ENCODE results near the gene RGSL1. TPM values are rescaled to one million over a fixed set of nuclear protein-coding genes. Genes with fewer than 3 reads are reported as not detected.

Gene RGSL1
- total RNA-seq, 1 donor: not detected

GRCh38 chr1:182493063-182493462, 43.1 kb downstream of the RGSL1 start:
- Histone ChIP-seq H3K4me1 (ENCODE audit: insufficient read depth, low read length) (no peaks in the 10 kb centered on the region), H3K79me2 (ENCODE audit: insufficient read depth, low read length) (no peaks in the 10 kb centered on the region), H4K20me1 (ENCODE audit: insufficient read depth, low read length) (no peaks in the 10 kb centered on the region), H3K4me2 (ENCODE audit: insufficient read depth, low read length) (no peak overlapping the region), H3K27ac (ENCODE audit: low read depth, low read length) (no peak overlapping the region), H3K36me3 (ENCODE audit: insufficient read depth, low read length) (no peaks in the 10 kb centered on the region), H3K27me3 (ENCODE audit: insufficient read depth, low read length) (no peaks in the 10 kb centered on the region), H2AFZ (ENCODE audit: low read length) (no peak overlapping the region), H3K4me3 (ENCODE audit: insufficient read depth, low read length) (no peak overlapping the region), H3K9me3 (ENCODE audit: low read depth, low read length) (no peaks in the 10 kb centered on the region)
- DNase-seq (ENCODE audit: insufficient read length, low spot score, missing footprints): no peak
- no peak for TF ChIP-seq CTCF (IDR thresholded peaks at IDR 0.05; ENCODE audit: extremely low read depth, low read depth, low read length)

- no peak for TF ChIP-seq CTCF (IDR thresholded peaks at IDR 0.05; ENCODE audit: extremely low read depth, low read depth, low read length)
- Histone ChIP-seq H3K79me2 (ENCODE audit: insufficient read depth, low read length) (no peaks in the 10 kb centered on the region), H2AFZ (ENCODE audit: low read length) (no peak overlapping the region), H3K36me3 (ENCODE audit: insufficient read depth, low read length) (no peaks in the 10 kb centered on the region), H3K4me1 (ENCODE audit: insufficient read depth, low read length) (no peaks in the 10 kb centered on the region), H3K27ac (ENCODE audit: low read depth, low read length) (no peak overlapping the region), H3K27me3 (ENCODE audit: insufficient read depth, low read length) (no peaks in the 10 kb centered on the region), H4K20me1 (ENCODE audit: insufficient read depth, low read length) (no peaks in the 10 kb centered on the region), H3K9me3 (ENCODE audit: low read depth, low read length) (no peaks in the 10 kb centered on the region), H3K4me2 (ENCODE audit: insufficient read depth, low read length) (no peak overlapping the region), H3K4me3 (ENCODE audit: insufficient read depth, low read length) (no peak overlapping the region)
- no peak for DNase-seq (ENCODE audit: insufficient read length, low spot score, missing footprints)
Observed at GRCh38 chr1:182495002-182495401, 45.1 kb downstream of the RGSL1 start.

DNA sequence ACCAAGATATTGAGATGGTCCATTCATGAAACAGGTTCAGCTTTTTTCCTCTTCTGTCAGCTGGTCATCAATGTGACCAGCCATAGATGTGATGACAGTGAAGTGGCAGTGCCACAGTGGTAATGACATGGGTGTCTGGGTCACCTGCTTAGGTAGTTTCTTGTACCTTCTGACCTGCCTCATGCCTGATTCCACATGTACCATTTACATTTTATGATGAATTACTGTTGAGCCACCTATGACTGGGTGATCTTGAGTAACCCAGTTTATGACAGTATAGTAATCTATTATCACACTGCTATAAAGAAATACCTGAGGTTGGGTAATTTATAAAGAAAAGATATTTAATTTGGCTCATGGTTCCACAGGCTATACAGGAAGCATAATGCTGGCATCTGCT, 45.7 kb downstream of the RGSL1 start:
- Histone ChIP-seq H3K4me2 (ENCODE audit: insufficient read depth, low read length) (no peak overlapping the region), H3K4me3 (ENCODE audit: insufficient read depth, low read length) (no peak overlapping the region), H4K20me1 (ENCODE audit: insufficient read depth, low read length) (no peaks in the 10 kb centered on the region), H3K27ac (ENCODE audit: low read depth, low read length) (no peak overlapping the region), H3K79me2 (ENCODE audit: insufficient read depth, low read length) (no peaks in the 10 kb centered on the region), H3K27me3 (ENCODE audit: insufficient read depth, low read length) (no peaks in the 10 kb centered on the region), H3K4me1 (ENCODE audit: insufficient read depth, low read length) (no peaks in the 10 kb centered on the region), H3K36me3 (ENCODE audit: insufficient read depth, low read length) (no peaks in the 10 kb centered on the region), H2AFZ (ENCODE audit: low read length) (no peak overlapping the region), H3K9me3 (ENCODE audit: low read depth, low read length) (no peaks in the 10 kb centered on the region)
- DNase-seq (ENCODE audit: insufficient read length, low spot score, missing footprints): no peak
- TF ChIP-seq CTCF (IDR thresholded peaks at IDR 0.05; ENCODE audit: extremely low read depth, low read depth, low read length): no peak

DNA sequence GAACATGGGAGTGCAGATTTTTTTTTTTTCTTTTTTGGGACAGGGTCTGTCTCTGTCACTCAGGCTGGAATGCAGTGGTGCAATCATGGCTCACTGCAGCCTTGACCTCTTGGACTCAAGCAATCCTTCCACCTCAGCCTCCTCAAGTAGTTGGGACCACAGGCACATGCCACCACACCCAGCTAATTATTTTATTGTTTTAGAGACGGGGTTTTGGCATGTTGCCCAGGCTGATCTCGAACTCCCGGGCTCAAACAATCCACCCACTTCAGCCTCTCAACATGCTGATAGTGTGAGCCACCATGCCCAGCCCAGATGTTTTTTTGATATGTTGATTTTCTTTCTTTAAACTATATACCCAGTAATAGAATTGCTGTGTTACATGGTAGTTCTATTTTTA, 57.7 kb downstream of the RGSL1 start:
- Histone ChIP-seq H3K4me2 (ENCODE audit: insufficient read depth, low read length) (no peak overlapping the region), H4K20me1 (ENCODE audit: insufficient read depth, low read length) (no peaks in the 10 kb centered on the region), H3K79me2 (ENCODE audit: insufficient read depth, low read length) (no peaks in the 10 kb centered on the region), H3K27me3 (ENCODE audit: insufficient read depth, low read length) (no peaks in the 10 kb centered on the region), H3K4me1 (ENCODE audit: insufficient read depth, low read length) (no peaks in the 10 kb centered on the region), H3K27ac (ENCODE audit: low read depth, low read length) (no peak overlapping the region), H3K9me3 (ENCODE audit: low read depth, low read length) (no peaks in the 10 kb centered on the region), H3K36me3 (ENCODE audit: insufficient read depth, low read length) (no peaks in the 10 kb centered on the region), H3K4me3 (ENCODE audit: insufficient read depth, low read length) (no peak overlapping the region), H2AFZ (ENCODE audit: low read length) (no peak overlapping the region)
- DNase-seq (ENCODE audit: insufficient read length, low spot score, missing footprints): no peak
- no peak for TF ChIP-seq CTCF (IDR thresholded peaks at IDR 0.05; ENCODE audit: extremely low read depth, low read depth, low read length)

Measured in osteoblast (primary cell).